GM23338 (cell line): ENCODE results near the gene MDN1. TPM values are rescaled to one million over a fixed set of nuclear protein-coding genes. Genes with fewer than 3 reads are reported as not detected.

Experiments
- ATAC-seq: fragments of 200-7000 bp; cut with Tn5 transposase; 3 replicates; pipeline ENCODE4 v1.9.1; 2020
- DNase-seq: peaks from one replicate; pipeline ENCODE4 v3.0.0-alpha.2; 2015; ENCODE audit warnings: low spot score
- H2AFZ ChIP-seq: fragments of 200-600 bp; sonication (generic); 2 replicates; pipeline ENCODE4 v1.8.0; 2016; ENCODE audit warnings: antibody characterized with exemption, mild to moderate bottlenecking, moderate library complexity
- H3F3A ChIP-seq: fragments of 200-600 bp; sonication (generic); replicated peaks from 2 replicates; pipeline ENCODE4 v1.8.0; 2017; ENCODE audit warnings: antibody characterized with exemption, mixed run types, low read depth
- H3K27ac ChIP-seq: fragments of 200-600 bp; sonication (generic); 2 replicates; pipeline ENCODE4 v1.6.1; 2016; ENCODE audit warnings: low read depth
- H3K27me3 ChIP-seq: fragments of 200-600 bp; sonication (generic); 2 replicates; pipeline ENCODE4 v1.8.0; 2016; ENCODE audit warnings: mild to moderate bottlenecking, mixed run types, moderate library complexity; ENCODE audit not compliant: insufficient read depth
- H3K36me3 ChIP-seq: fragments of 200-600 bp; sonication (generic); 2 replicates; pipeline ENCODE4 v1.8.0; 2016; ENCODE audit warnings: mild to moderate bottlenecking; ENCODE audit not compliant: insufficient read depth
- H3K4me1 ChIP-seq: fragments of 200-600 bp; sonication (generic); 2 replicates; pipeline ENCODE4 v1.8.0; 2016; ENCODE audit warnings: mild to moderate bottlenecking, moderate library complexity; ENCODE audit not compliant: insufficient read depth
- H3K4me2 ChIP-seq: fragments of 200-600 bp; sonication (generic); 2 replicates; pipeline ENCODE4 v1.7.1; 2017; ENCODE audit warnings: mixed run types
- H3K4me3 ChIP-seq: fragments of 200-600 bp; sonication (generic); 2 replicates; pipeline ENCODE4 v1.6.1; 2016; ENCODE audit warnings: mixed run types
- H3K79me2 ChIP-seq: fragments of 200-600 bp; sonication (generic); replicated peaks from 2 replicates; pipeline ENCODE4 v1.8.0; 2017; ENCODE audit warnings: mild to moderate bottlenecking; ENCODE audit not compliant: insufficient read depth
- H3K9me2 ChIP-seq: fragments of 200-600 bp; sonication (generic); 2 replicates; pipeline ENCODE4 v1.8.0; 2017; ENCODE audit not compliant: insufficient read depth
- H4K20me1 ChIP-seq: fragments of 200-600 bp; sonication (generic); replicated peaks from 2 replicates; pipeline ENCODE4 v1.8.0; 2017; ENCODE audit warnings: mild to moderate bottlenecking; ENCODE audit not compliant: insufficient read depth
- H3K27ac Mint-ChIP-seq: 2 replicates; pipeline ENCODE4 v1.8.0; 2020; ENCODE audit warnings: inconsistent platforms, mild to moderate bottlenecking, moderate library complexity, mixed read lengths
- H3K27me3 Mint-ChIP-seq: 3 replicates; pipeline ENCODE4 v1.8.0; 2022; ENCODE audit warnings: low read depth, mild to moderate bottlenecking, moderate library complexity, mixed read lengths, inconsistent platforms; ENCODE audit not compliant: insufficient read depth, poor library complexity
- H3K36me3 Mint-ChIP-seq: 3 replicates; pipeline ENCODE4 v1.8.0; 2021; ENCODE audit warnings: low read depth, mild to moderate bottlenecking, inconsistent platforms, moderate library complexity, mixed read lengths
- H3K4me1 Mint-ChIP-seq: 3 replicates; pipeline ENCODE4 v1.8.0; 2020; ENCODE audit warnings: mild to moderate bottlenecking, inconsistent platforms, mixed read lengths
- H3K4me3 Mint-ChIP-seq: 3 replicates; pipeline ENCODE4 v1.8.0; 2021; ENCODE audit warnings: moderate library complexity, mild to moderate bottlenecking, inconsistent platforms, mixed read lengths
- H3K9me3 Mint-ChIP-seq: 3 replicates; pipeline ENCODE4 v1.8.0; 2020; ENCODE audit warnings: moderate library complexity, mild to moderate bottlenecking, inconsistent platforms, mixed read lengths
- CREB1 ChIP-seq: fragments of 250-450 bp; sonication (Bioruptor Pico); IDR thresholded peaks from 2 replicates; pipeline ENCODE4 v1.5.0; 2020; ENCODE audit warnings: low read depth, mild to moderate bottlenecking, moderate library complexity
- EZH2 ChIP-seq: fragments of 200-600 bp; sonication (generic); IDR thresholded peaks from one replicate; pipeline ENCODE4 v1.8.0; 2017; ENCODE audit warnings: antibody characterized with exemption, mild to moderate bottlenecking, low read depth; ENCODE audit not compliant: unreplicated experiment
- EZH2phosphoT487 ChIP-seq: fragments of 200-600 bp; sonication (generic); IDR thresholded peaks from one replicate; pipeline ENCODE4 v1.8.1; 2018; ENCODE audit warnings: antibody characterized with exemption; ENCODE audit not compliant: unreplicated experiment
- JUNB ChIP-seq: IDR thresholded peaks from one replicate; pipeline ENCODE4 v1.6.1; 2016; ENCODE audit warnings: antibody characterized with exemption; ENCODE audit not compliant: unreplicated experiment
- NANOG ChIP-seq: IDR thresholded peaks from 2 replicates; pipeline ENCODE4 v1.6.1; 2016; ENCODE audit warnings: antibody characterized with exemption, borderline replicate concordance
- POLR2AphosphoS5 ChIP-seq: IDR thresholded peaks from 2 replicates; pipeline ENCODE4 v1.6.1; 2016; ENCODE audit warnings: antibody characterized with exemption, low read depth
- STAT1 ChIP-seq: IDR thresholded peaks from one replicate; pipeline ENCODE4 v1.6.1; 2016; ENCODE audit warnings: antibody characterized with exemption; ENCODE audit not compliant: unreplicated experiment
- ZNF114 ChIP-seq: fragments of 250-450 bp; sonication (Bioruptor Pico); IDR thresholded peaks from 2 replicates; pipeline ENCODE4 v1.5.0; 2020; ENCODE audit warnings: mild to moderate bottlenecking, moderate library complexity
- ZNF331 ChIP-seq: fragments of 250-450 bp; sonication (Bioruptor Pico); IDR thresholded peaks from 2 replicates; pipeline ENCODE4 v1.5.0; 2020; ENCODE audit warnings: low read depth, mild to moderate bottlenecking, moderate library complexity
- polyA plus RNA-seq: library from polyadenylated mRNA; unstranded; fragments of >200 nt; fragmentation: Nextera tagmentation; extraction: Ambion mirVana; gene quantifications from 2 replicates; pipeline ENCODE4 v1.2.1, GENCODE V29; 2016
- total RNA-seq: library from RNA; depleted of rRNA; stranded (reverse); fragments of >200 nt; shearing (Covaris generic); gene quantifications from 2 replicates; pipeline ENCODE4 v1.2.3, GENCODE V29; 2014
- TF ChIP-seq, protein P1 (sequence below): IDR thresholded peaks from 2 replicates; pipeline ENCODE4 v1.6.1; 2016; ENCODE audit warnings: antibody characterized with exemption
- TF ChIP-seq, protein P2 (sequence below), 2 experiments: fragments of 200-600 bp in 1 of 2; sonication (generic) in 1 of 2; conservative IDR thresholded peaks; 2 replicates each; pipeline versions ENCODE4 v1.5.1 to v1.6.1; 2016 to 2017; ENCODE audit warnings: antibody characterized with exemption in 2 of 2, low read depth in 2 of 2, mild to moderate bottlenecking in 2 of 2, moderate library complexity in 1 of 2
- TF ChIP-seq, protein P3 (sequence below): IDR thresholded peaks from one replicate; pipeline ENCODE4 v1.6.1; 2018; ENCODE audit warnings: antibody characterized with exemption; ENCODE audit not compliant: unreplicated experiment
- TF ChIP-seq, protein P4 (sequence below): fragments of 250-450 bp; sonication (Bioruptor Pico); IDR thresholded peaks from 2 replicates; pipeline ENCODE4 v1.5.0; 2020; ENCODE audit warnings: mild to moderate bottlenecking, moderate library complexity

Gene MDN1
- total and polyA plus RNA-seq, 2 experiments from 2014 or later: 165 to 217 TPM

DNA sequence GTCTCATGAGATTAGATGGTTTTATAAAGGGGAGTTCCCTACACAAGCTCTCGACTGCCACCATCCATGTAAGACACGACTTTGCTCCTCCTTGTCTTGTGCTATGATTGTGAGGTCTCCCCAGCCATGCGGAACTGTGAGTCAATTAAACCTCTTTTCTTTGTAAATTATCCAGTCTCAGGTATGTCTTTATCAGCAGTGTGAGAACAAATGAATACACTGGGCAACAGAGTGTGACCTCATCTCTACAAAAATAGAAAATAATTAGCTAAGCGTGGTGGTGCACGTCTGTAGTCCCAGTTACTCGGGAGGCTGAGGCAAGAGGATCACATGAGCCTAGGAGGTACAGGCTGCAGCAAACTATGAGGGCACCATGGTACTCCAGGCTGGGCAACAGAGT is 51.3 kb downstream of the MDN1 start:
- DNase-seq: no peak
- H3K36me3 Mint-ChIP-seq: peaks cover 80% of the 10 kb centered on the region
- H3K9me3 Mint-ChIP-seq: no peaks in the 10 kb centered on the region
- Histone ChIP-seq H3K9me2 (no peaks in the 10 kb centered on the region), H3K27ac (no peak overlapping the region), H3K4me1 (no peaks in the 10 kb centered on the region), H3K4me2 (no peak overlapping the region), H3K4me3 (no peak overlapping the region), H2AFZ (no peak overlapping the region), H3K27me3 (no peaks in the 10 kb centered on the region), H3K79me2 (peaks cover 43% of the 10 kb centered on the region), H3F3A (peaks cover 5% of the 10 kb centered on the region), H3K36me3 (peaks cover 78% of the 10 kb centered on the region), H4K20me1 (peaks cover 10% of the 10 kb centered on the region; the same call in 1 of the 2 replicates)
- no peak for ATAC-seq
- no peaks in the 10 kb centered on the region for H3K27me3 Mint-ChIP-seq
- no peak overlapping the region for H3K4me3 Mint-ChIP-seq
- H3K27ac Mint-ChIP-seq: no peak overlapping the region
- H3K4me1 Mint-ChIP-seq: no peaks in the 10 kb centered on the region
- TF ChIP-seq NANOG (no peak), ZNF114 (CRISPR knock-in tag) (no peak), STAT1 (no peak), ZNF331 (no peak), EZH2 (no peak), JUNB (no peak), POLR2AphosphoS5 (no peak), EZH2phosphoT487 (no peak), CREB1 (CRISPR knock-in tag) (no peak)
- TF ChIP-seq, protein P1, sequence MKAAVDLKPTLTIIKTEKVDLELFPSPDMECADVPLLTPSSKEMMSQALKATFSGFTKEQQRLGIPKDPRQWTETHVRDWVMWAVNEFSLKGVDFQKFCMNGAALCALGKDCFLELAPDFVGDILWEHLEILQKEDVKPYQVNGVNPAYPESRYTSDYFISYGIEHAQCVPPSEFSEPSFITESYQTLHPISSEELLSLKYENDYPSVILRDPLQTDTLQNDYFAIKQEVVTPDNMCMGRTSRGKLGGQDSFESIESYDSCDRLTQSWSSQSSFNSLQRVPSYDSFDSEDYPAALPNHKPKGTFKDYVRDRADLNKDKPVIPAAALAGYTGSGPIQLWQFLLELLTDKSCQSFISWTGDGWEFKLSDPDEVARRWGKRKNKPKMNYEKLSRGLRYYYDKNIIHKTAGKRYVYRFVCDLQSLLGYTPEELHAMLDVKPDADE: no peak
- TF ChIP-seq, protein P2, sequence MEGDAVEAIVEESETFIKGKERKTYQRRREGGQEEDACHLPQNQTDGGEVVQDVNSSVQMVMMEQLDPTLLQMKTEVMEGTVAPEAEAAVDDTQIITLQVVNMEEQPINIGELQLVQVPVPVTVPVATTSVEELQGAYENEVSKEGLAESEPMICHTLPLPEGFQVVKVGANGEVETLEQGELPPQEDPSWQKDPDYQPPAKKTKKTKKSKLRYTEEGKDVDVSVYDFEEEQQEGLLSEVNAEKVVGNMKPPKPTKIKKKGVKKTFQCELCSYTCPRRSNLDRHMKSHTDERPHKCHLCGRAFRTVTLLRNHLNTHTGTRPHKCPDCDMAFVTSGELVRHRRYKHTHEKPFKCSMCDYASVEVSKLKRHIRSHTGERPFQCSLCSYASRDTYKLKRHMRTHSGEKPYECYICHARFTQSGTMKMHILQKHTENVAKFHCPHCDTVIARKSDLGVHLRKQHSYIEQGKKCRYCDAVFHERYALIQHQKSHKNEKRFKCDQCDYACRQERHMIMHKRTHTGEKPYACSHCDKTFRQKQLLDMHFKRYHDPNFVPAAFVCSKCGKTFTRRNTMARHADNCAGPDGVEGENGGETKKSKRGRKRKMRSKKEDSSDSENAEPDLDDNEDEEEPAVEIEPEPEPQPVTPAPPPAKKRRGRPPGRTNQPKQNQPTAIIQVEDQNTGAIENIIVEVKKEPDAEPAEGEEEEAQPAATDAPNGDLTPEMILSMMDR (conservative IDR thresholded peaks at IDR 0.05; ENCODE audit: low read depth in 2 of 2): no peak
- TF ChIP-seq, protein P3, sequence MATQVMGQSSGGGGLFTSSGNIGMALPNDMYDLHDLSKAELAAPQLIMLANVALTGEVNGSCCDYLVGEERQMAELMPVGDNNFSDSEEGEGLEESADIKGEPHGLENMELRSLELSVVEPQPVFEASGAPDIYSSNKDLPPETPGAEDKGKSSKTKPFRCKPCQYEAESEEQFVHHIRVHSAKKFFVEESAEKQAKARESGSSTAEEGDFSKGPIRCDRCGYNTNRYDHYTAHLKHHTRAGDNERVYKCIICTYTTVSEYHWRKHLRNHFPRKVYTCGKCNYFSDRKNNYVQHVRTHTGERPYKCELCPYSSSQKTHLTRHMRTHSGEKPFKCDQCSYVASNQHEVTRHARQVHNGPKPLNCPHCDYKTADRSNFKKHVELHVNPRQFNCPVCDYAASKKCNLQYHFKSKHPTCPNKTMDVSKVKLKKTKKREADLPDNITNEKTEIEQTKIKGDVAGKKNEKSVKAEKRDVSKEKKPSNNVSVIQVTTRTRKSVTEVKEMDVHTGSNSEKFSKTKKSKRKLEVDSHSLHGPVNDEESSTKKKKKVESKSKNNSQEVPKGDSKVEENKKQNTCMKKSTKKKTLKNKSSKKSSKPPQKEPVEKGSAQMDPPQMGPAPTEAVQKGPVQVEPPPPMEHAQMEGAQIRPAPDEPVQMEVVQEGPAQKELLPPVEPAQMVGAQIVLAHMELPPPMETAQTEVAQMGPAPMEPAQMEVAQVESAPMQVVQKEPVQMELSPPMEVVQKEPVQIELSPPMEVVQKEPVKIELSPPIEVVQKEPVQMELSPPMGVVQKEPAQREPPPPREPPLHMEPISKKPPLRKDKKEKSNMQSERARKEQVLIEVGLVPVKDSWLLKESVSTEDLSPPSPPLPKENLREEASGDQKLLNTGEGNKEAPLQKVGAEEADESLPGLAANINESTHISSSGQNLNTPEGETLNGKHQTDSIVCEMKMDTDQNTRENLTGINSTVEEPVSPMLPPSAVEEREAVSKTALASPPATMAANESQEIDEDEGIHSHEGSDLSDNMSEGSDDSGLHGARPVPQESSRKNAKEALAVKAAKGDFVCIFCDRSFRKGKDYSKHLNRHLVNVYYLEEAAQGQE: no peak
- TF ChIP-seq, protein P4, sequence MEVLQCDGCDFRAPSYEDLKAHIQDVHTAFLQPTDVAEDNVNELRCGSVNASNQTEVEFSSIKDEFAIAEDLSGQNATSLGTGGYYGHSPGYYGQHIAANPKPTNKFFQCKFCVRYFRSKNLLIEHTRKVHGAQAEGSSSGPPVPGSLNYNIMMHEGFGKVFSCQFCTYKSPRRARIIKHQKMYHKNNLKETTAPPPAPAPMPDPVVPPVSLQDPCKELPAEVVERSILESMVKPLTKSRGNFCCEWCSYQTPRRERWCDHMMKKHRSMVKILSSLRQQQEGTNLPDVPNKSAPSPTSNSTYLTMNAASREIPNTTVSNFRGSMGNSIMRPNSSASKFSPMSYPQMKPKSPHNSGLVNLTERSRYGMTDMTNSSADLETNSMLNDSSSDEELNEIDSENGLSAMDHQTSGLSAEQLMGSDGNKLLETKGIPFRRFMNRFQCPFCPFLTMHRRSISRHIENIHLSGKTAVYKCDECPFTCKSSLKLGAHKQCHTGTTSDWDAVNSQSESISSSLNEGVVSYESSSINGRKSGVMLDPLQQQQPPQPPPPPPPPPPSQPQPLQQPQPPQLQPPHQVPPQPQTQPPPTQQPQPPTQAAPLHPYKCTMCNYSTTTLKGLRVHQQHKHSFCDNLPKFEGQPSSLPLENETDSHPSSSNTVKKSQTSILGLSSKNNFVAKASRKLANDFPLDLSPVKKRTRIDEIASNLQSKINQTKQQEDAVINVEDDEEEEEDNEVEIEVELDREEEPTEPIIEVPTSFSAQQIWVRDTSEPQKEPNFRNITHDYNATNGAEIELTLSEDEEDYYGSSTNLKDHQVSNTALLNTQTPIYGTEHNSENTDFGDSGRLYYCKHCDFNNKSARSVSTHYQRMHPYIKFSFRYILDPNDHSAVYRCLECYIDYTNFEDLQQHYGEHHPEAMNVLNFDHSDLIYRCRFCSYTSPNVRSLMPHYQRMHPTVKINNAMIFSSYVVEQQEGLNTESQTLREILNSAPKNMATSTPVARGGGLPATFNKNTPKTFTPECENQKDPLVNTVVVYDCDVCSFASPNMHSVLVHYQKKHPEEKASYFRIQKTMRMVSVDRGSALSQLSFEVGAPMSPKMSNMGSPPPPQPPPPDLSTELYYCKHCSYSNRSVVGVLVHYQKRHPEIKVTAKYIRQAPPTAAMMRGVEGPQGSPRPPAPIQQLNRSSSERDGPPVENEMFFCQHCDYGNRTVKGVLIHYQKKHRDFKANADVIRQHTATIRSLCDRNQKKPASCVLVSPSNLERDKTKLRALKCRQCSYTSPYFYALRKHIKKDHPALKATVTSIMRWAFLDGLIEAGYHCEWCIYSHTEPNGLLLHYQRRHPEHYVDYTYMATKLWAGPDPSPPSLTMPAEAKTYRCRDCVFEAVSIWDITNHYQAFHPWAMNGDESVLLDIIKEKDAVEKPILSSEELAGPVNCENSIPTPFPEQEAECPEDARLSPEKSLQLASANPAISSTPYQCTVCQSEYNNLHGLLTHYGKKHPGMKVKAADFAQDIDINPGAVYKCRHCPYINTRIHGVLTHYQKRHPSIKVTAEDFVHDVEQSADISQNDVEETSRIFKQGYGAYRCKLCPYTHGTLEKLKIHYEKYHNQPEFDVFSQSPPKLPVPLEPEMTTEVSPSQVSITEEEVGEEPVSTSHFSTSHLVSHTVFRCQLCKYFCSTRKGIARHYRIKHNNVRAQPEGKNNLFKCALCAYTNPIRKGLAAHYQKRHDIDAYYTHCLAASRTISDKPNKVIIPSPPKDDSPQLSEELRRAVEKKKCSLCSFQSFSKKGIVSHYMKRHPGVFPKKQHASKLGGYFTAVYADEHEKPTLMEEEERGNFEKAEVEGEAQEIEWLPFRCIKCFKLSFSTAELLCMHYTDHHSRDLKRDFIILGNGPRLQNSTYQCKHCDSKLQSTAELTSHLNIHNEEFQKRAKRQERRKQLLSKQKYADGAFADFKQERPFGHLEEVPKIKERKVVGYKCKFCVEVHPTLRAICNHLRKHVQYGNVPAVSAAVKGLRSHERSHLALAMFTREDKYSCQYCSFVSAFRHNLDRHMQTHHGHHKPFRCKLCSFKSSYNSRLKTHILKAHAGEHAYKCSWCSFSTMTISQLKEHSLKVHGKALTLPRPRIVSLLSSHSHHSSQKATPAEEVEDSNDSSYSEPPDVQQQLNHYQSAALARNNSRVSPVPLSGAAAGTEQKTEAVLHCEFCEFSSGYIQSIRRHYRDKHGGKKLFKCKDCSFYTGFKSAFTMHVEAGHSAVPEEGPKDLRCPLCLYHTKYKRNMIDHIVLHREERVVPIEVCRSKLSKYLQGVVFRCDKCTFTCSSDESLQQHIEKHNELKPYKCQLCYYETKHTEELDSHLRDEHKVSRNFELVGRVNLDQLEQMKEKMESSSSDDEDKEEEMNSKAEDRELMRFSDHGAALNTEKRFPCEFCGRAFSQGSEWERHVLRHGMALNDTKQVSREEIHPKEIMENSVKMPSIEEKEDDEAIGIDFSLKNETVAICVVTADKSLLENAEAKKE (CRISPR knock-in tag): no peak
